Bronchial epithelial cell (primary cell): ENCODE measurements around the gene CD99L2. TPM values are rescaled to one million over a fixed set of nuclear protein-coding genes. Genes with fewer than 3 reads are reported as not detected.

Source experiments
- DNase-seq: peaks from one replicate; pipeline ENCODE4 v3.0.0-alpha.2; 2010; ENCODE audit warnings: low read depth
- FAIRE-seq: peaks from 2 replicates; lab custom pipeline; 2011; peaks lifted over from hg19 to GRCh38; lab: Jason Lieb, UNC
- H3K27me3 ChIP-seq: 2 replicates; pipeline ENCODE4 v1.5.1; 2011; ENCODE audit warnings: low read length; ENCODE audit not compliant: control insufficient read depth, insufficient read depth
- H3K36me3 ChIP-seq: 2 replicates; pipeline ENCODE4 v1.5.1; 2011; ENCODE audit warnings: low read length; ENCODE audit not compliant: control insufficient read depth, insufficient read depth
- H3K4me3 ChIP-seq: 2 replicates; pipeline ENCODE4 v1.5.1; 2011; ENCODE audit warnings: mild to moderate bottlenecking, low read depth, low read length, control low read depth
- CTCF ChIP-seq: IDR thresholded peaks from 2 replicates; pipeline ENCODE4 v1.5.1; 2011; ENCODE audit warnings: mild to moderate bottlenecking, moderate library complexity, low read length, control low read depth, inconsistent platforms; ENCODE audit not compliant: insufficient read depth, severe bottlenecking
- total RNA-seq: library from RNA; depleted of rRNA; stranded (reverse); fragments of >200 nt; gene quantifications from 2 replicates; pipeline ENCODE4 v1.2.1, GENCODE V29; 2014

CD99L2 gene
- total RNA-seq, 1 donor from 2014 or later: 10.8 TPM

GRCh38 chrX:150736475-150736874 is 162.0 kb downstream of the CD99L2 start:
- TF ChIP-seq CTCF: no peak
- no peaks in the 10 kb centered on the region for H3K27me3 ChIP-seq
- no peak overlapping the region for H3K4me3 ChIP-seq
- DNase-seq (no peak), FAIRE-seq (no peak)
- peaks cover 11% of the 10 kb centered on the region for H3K36me3 ChIP-seq

GRCh38 chrX:150731795-150732194 is 166.7 kb downstream of the CD99L2 start:
- Histone ChIP-seq H3K4me3 (no peak overlapping the region), H3K27me3 (no peaks in the 10 kb centered on the region), H3K36me3 (peaks cover 5% of the 10 kb centered on the region)
- no peak for FAIRE-seq
- no peak for TF ChIP-seq CTCF
- DNase-seq: peak; percentile 92

- Histone ChIP-seq H3K4me3 (no peak overlapping the region), H3K27me3 (no peaks in the 10 kb centered on the region), H3K36me3 (peaks cover 3% of the 10 kb centered on the region)
- FAIRE-seq (no peak), DNase-seq (no peak)
- no peak for TF ChIP-seq CTCF
Observed at GRCh38 chrX:150730719-150731118, 167.7 kb downstream of the CD99L2 start.

- FAIRE-seq: no peak
Observed at GRCh38 chrX:150729956-150730355, 168.5 kb downstream of the CD99L2 start.

GRCh38 chrX:150719621-150720020 is 178.8 kb downstream of the CD99L2 start:
- TF ChIP-seq CTCF: no peak
- Histone ChIP-seq H3K36me3 (peaks cover 2% of the 10 kb centered on the region), H3K4me3 (no peak overlapping the region), H3K27me3 (no peaks in the 10 kb centered on the region)
- no peak for DNase-seq
- no peak for FAIRE-seq

More at GRCh38 chrX:150729956-150730355, 168.5 kb downstream of the CD99L2 start:
- Histone ChIP-seq H3K4me3 (no peak overlapping the region), H3K36me3 (peaks cover 3% of the 10 kb centered on the region), H3K27me3 (no peaks in the 10 kb centered on the region)
- no peak for TF ChIP-seq CTCF
- DNase-seq: no peak

Other genes starting within 250 kb of the CD99L2 start
- 14.0 and 15.2 TPM in 2 replicates for gene MTMR1, start 205.3 kb downstream of the CD99L2 start, total RNA-seq
- gene HMGB3, start 84.7 kb upstream of the CD99L2 start, total RNA-seq: 46.7 and 74.5 TPM in 2 replicates